ENCODE results near the gene ARMC7.

DNA sequence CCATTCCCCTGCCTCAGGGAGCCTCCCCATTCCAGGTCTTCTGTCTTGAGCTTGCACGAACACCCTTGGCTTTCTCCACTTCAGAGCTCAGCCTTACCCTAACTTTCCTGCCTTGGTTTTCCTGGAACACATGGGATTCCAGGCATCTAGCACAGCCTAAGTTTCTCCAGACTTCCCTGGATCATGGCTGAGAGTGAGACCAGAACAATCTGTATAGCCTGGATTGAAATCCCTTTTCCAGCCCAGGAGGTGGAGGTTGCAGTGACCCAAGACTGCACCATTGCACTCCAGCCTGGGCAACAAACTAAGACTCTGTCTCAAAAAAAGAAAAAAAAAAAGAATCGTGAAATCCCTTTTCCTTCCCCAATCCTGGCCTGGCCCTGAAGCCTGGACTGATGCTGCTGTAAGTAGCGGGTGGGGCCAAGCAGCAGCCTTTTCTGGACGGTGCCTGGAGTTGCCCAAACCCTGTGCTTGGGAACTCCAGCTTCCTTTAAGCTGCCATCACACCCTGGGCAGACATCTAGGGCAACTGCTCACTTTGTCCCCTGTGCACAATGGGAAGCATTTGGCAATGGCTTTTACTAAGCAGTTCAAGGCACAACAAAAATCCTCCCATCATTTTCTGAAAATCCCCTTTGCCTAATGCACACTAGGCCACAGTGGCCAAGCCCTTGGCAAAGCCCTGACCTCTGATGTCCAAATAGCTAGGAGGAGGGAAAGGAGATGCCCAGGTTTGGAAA lies 34.0 kb upstream of the ARMC7 start:
- TF ChIP-seq POLR2A (IDR thresholded peaks at IDR 0.05): no peak
- TF ChIP-seq, protein P1, sequence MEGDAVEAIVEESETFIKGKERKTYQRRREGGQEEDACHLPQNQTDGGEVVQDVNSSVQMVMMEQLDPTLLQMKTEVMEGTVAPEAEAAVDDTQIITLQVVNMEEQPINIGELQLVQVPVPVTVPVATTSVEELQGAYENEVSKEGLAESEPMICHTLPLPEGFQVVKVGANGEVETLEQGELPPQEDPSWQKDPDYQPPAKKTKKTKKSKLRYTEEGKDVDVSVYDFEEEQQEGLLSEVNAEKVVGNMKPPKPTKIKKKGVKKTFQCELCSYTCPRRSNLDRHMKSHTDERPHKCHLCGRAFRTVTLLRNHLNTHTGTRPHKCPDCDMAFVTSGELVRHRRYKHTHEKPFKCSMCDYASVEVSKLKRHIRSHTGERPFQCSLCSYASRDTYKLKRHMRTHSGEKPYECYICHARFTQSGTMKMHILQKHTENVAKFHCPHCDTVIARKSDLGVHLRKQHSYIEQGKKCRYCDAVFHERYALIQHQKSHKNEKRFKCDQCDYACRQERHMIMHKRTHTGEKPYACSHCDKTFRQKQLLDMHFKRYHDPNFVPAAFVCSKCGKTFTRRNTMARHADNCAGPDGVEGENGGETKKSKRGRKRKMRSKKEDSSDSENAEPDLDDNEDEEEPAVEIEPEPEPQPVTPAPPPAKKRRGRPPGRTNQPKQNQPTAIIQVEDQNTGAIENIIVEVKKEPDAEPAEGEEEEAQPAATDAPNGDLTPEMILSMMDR (IDR thresholded peaks at IDR 0.05): no peak

Data from body of pancreas (tissue), 4 donors.